WTC11 (cell line): ENCODE data around the gene CABP7. TPM values are rescaled to one million over a fixed set of nuclear protein-coding genes. Genes with fewer than 3 reads are reported as not detected.

Experiments
- ATAC-seq: fragments of 200-7000 bp; cut with Tn5 transposase; 2 replicates; pipeline ENCODE4 v1.10.0; 2021; ENCODE audit warnings: mild to moderate bottlenecking, moderate library complexity
- CTCF ChIA-PET: fragments of 300-600 bp; sonication (Branson Sonifier 250); formaldehyde crosslinking; loops from one replicate; lab custom pipeline; 2021; ENCODE audit warnings: antibody characterized with exemption; lab: Charles Lee
- POLR2A ChIA-PET: fragments of 350-600 bp; sonication (Branson Sonifier 250); formaldehyde crosslinking; loops from one replicate; lab custom pipeline; 2021; ENCODE audit warnings: antibody characterized with exemption; lab: Charles Lee
- DNase-seq: peaks from one replicate; pipeline ENCODE4 v3.0.0; 2021; ENCODE audit warnings: low spot score
- H3K27ac Mint-ChIP-seq: 2 replicates; pipeline ENCODE4 v1.8.0; 2021; ENCODE audit warnings: mixed read lengths
- H3K27me3 Mint-ChIP-seq: 2 replicates; pipeline ENCODE4 v1.8.0; 2021; ENCODE audit warnings: low read depth, mild to moderate bottlenecking, moderate library complexity, mixed read lengths
- H3K36me3 Mint-ChIP-seq: 2 replicates; pipeline ENCODE4 v1.8.0; 2021; ENCODE audit warnings: mixed read lengths
- H3K4me1 Mint-ChIP-seq: 2 replicates; pipeline ENCODE4 v1.8.0; 2022; ENCODE audit warnings: mixed read lengths
- H3K4me3 Mint-ChIP-seq: 2 replicates; pipeline ENCODE4 v1.8.0; 2021; ENCODE audit warnings: mild to moderate bottlenecking, moderate library complexity, mixed read lengths
- H3K9me3 Mint-ChIP-seq: 2 replicates; pipeline ENCODE4 v1.8.0; 2021; ENCODE audit warnings: mixed read lengths
- CDX4 ChIP-seq: fragments of 250-450 bp; sonication (Bioruptor Pico); IDR thresholded peaks from 2 replicates; pipeline ENCODE4 v1.9.0; 2021; ENCODE audit warnings: moderate library complexity, mild to moderate bottlenecking, inconsistent platforms, borderline replicate concordance
- ELF4 ChIP-seq: sonication (generic); formaldehyde crosslinking; IDR thresholded peaks from 2 replicates; pipeline ENCODE4 v1.8.1; 2022; ENCODE audit warnings: low read depth, mild to moderate bottlenecking, moderate library complexity, missing genetic modification reagents
- FOXP4 ChIP-seq: sonication (generic); formaldehyde crosslinking; IDR thresholded peaks from 2 replicates; pipeline ENCODE4 v1.8.0; 2022; ENCODE audit warnings: mild to moderate bottlenecking, missing genetic modification reagents
- GRHL2 ChIP-seq: fragments of 250-450 bp; sonication (Bioruptor Pico); IDR thresholded peaks from 2 replicates; pipeline ENCODE4 v1.8.0; 2022; ENCODE audit warnings: mild to moderate bottlenecking, moderate library complexity; ENCODE audit not compliant: insufficient replicate concordance, severe bottlenecking
- HMGA2 ChIP-seq: fragments of 250-450 bp; sonication (Bioruptor Pico); IDR thresholded peaks from 2 replicates; pipeline ENCODE4 v1.4.0; 2021; ENCODE audit warnings: mild to moderate bottlenecking, moderate library complexity
- MYBL2 ChIP-seq: sonication (generic); formaldehyde crosslinking; IDR thresholded peaks from 2 replicates; pipeline ENCODE4 v1.8.1; 2023; ENCODE audit warnings: mild to moderate bottlenecking, moderate library complexity, missing genetic modification reagents
- NFYB ChIP-seq: sonication (generic); formaldehyde crosslinking; conservative IDR thresholded peaks from 2 replicates; pipeline ENCODE4 v1.8.0; 2022; ENCODE audit warnings: low read depth, missing genetic modification reagents
- OVOL2 ChIP-seq: fragments of 250-450 bp; sonication (Bioruptor Pico); IDR thresholded peaks from 2 replicates; pipeline ENCODE4 v1.9.0; 2021; ENCODE audit warnings: mild to moderate bottlenecking, borderline replicate concordance
- PRRX2 ChIP-seq: fragments of 250-450 bp; sonication (Bioruptor Pico); IDR thresholded peaks from 2 replicates; pipeline ENCODE4 v1.8.0; 2021; ENCODE audit warnings: mild to moderate bottlenecking
- RELA ChIP-seq: sonication (generic); formaldehyde crosslinking; IDR thresholded peaks from 2 replicates; pipeline ENCODE4 v1.8.1; 2022; ENCODE audit warnings: missing genetic modification reagents, mild to moderate bottlenecking, borderline replicate concordance
- TEAD1 ChIP-seq: sonication (generic); formaldehyde crosslinking; IDR thresholded peaks from 2 replicates; pipeline ENCODE4 v1.8.0; 2022; ENCODE audit warnings: mild to moderate bottlenecking, missing genetic modification reagents
- TP53 ChIP-seq: sonication (generic); formaldehyde crosslinking; IDR thresholded peaks from 2 replicates; pipeline ENCODE4 v1.8.1; 2023; ENCODE audit warnings: mild to moderate bottlenecking, missing genetic modification reagents
- ZNF263 ChIP-seq: sonication (generic); formaldehyde crosslinking; IDR thresholded peaks from 2 replicates; pipeline ENCODE4 v1.8.1; 2022; ENCODE audit warnings: low read depth, mild to moderate bottlenecking, moderate library complexity, missing genetic modification reagents
- ZNF317 ChIP-seq: sonication (generic); formaldehyde crosslinking; IDR thresholded peaks from 2 replicates; pipeline ENCODE4 v1.8.1; 2023; ENCODE audit warnings: low read depth, mild to moderate bottlenecking, moderate library complexity, missing genetic modification reagents, borderline replicate concordance
- ZNF416 ChIP-seq: fragments of 250-450 bp; sonication (Bioruptor Pico); IDR thresholded peaks from 2 replicates; pipeline ENCODE4 v1.9.0; 2021; ENCODE audit warnings: mild to moderate bottlenecking, inconsistent platforms
- total RNA-seq: library from RNA; stranded (reverse); gene quantifications from 3 replicates; pipeline ENCODE4 v1.2.3, GENCODE V29; 2021
- TF ChIP-seq, protein P1 (sequence below): fragments of 250-450 bp; sonication (Bioruptor Pico); IDR thresholded peaks from 2 replicates; pipeline ENCODE4 v1.9.0; 2021; ENCODE audit warnings: mild to moderate bottlenecking
- TF ChIP-seq, protein P2 (sequence below): sonication (generic); formaldehyde crosslinking; IDR thresholded peaks from 2 replicates; pipeline ENCODE4 v1.8.1; 2023; ENCODE audit warnings: mild to moderate bottlenecking, missing genetic modification reagents
- TF ChIP-seq, protein P3 (sequence below): sonication (generic); formaldehyde crosslinking; IDR thresholded peaks from 2 replicates; pipeline ENCODE4 v1.8.0; 2022; ENCODE audit warnings: mild to moderate bottlenecking, missing genetic modification reagents
- TF ChIP-seq, protein P4 (sequence below): sonication (generic); formaldehyde crosslinking; IDR thresholded peaks from 2 replicates; pipeline ENCODE4 v1.8.0; 2022; ENCODE audit warnings: mild to moderate bottlenecking, missing genetic modification reagents
- TF ChIP-seq, protein P5 (sequence below): sonication (generic); formaldehyde crosslinking; IDR thresholded peaks from 2 replicates; pipeline ENCODE4 v1.8.0; 2023; ENCODE audit warnings: mild to moderate bottlenecking, missing genetic modification reagents
- TF ChIP-seq, protein P6 (sequence below): sonication (generic); formaldehyde crosslinking; IDR thresholded peaks from 2 replicates; pipeline ENCODE4 v1.8.1; 2022; ENCODE audit warnings: low read depth, mild to moderate bottlenecking, moderate library complexity, missing genetic modification reagents, borderline replicate concordance

Gene CABP7
- total RNA-seq, 1 experiment from 2014 or later = 0.17 TPM

GRCh38 chr22:29670626-29671025 lies 49.2 kb upstream of the CABP7 start:
- Mint-ChIP-seq H3K4me3 (no peak overlapping the region), H3K4me1 (no peaks in the 10 kb centered on the region), H3K36me3 (peaks cover 36% of the 10 kb centered on the region), H3K27me3 (no peaks in the 10 kb centered on the region), H3K27ac (peak overlapping the region; percentile 70), H3K9me3 (no peaks in the 10 kb centered on the region)
- TF ChIP-seq MYBL2 (no peak), RELA (CRISPR knock-in tag) (no peak), CDX4 (CRISPR knock-in tag) (no peak), TP53 (no peak)
- POLR2A ChIA-PET = no interaction called here
- DNase-seq (no peak), ATAC-seq (no peak)
- CTCF ChIA-PET = interaction anchor here (0.6 to 1.7 kb wide), 2 partner anchors 20 to 135 kb away, joined by 6 to 11 read pairs; no protein-coding TSS in a partner anchor

DNA sequence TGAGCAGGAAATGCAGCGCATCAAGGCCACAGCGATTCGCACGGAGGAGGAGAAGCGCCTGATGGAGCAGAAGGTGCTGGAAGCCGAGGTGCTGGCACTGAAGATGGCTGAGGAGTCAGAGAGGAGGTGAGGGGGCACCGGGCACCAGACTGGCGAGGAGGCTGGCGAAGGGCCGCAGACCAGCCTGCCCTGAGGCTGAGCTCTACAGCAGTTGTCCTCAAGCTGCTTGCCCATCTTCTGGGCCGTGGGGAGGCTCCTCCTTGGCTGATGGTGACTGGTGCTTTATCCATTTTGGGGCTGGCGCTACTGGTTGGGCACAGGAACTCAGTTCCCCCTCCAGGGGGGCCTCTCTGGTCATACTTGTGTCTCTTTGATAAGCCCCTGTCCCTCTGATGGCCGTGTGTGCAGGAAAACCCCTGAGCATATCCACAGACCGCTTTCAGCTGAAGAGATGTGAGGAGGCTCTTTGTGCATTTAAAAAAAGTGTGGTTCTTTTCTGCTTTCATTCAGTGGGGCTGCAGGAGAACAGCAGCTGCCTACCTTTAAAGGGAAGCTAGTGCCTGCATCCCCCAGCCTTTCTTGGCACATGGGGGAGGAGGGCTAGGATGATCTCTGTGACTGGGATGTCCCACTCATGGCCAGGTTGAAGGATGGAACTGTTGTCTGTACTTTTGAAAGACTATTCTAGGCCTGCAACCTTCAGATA lies 46.3 kb upstream of the CABP7 start:
- no peak overlapping the region for H3K4me3 Mint-ChIP-seq
- no peak for TF ChIP-seq NFYB (CRISPR knock-in tag)
- TF ChIP-seq, protein P1, sequence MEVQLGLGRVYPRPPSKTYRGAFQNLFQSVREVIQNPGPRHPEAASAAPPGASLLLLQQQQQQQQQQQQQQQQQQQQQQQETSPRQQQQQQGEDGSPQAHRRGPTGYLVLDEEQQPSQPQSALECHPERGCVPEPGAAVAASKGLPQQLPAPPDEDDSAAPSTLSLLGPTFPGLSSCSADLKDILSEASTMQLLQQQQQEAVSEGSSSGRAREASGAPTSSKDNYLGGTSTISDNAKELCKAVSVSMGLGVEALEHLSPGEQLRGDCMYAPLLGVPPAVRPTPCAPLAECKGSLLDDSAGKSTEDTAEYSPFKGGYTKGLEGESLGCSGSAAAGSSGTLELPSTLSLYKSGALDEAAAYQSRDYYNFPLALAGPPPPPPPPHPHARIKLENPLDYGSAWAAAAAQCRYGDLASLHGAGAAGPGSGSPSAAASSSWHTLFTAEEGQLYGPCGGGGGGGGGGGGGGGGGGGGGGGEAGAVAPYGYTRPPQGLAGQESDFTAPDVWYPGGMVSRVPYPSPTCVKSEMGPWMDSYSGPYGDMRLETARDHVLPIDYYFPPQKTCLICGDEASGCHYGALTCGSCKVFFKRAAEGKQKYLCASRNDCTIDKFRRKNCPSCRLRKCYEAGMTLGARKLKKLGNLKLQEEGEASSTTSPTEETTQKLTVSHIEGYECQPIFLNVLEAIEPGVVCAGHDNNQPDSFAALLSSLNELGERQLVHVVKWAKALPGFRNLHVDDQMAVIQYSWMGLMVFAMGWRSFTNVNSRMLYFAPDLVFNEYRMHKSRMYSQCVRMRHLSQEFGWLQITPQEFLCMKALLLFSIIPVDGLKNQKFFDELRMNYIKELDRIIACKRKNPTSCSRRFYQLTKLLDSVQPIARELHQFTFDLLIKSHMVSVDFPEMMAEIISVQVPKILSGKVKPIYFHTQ (CRISPR knock-in tag) = no peak
- TF ChIP-seq TEAD1 (CRISPR knock-in tag) = no peak
- TF ChIP-seq, protein P2, sequence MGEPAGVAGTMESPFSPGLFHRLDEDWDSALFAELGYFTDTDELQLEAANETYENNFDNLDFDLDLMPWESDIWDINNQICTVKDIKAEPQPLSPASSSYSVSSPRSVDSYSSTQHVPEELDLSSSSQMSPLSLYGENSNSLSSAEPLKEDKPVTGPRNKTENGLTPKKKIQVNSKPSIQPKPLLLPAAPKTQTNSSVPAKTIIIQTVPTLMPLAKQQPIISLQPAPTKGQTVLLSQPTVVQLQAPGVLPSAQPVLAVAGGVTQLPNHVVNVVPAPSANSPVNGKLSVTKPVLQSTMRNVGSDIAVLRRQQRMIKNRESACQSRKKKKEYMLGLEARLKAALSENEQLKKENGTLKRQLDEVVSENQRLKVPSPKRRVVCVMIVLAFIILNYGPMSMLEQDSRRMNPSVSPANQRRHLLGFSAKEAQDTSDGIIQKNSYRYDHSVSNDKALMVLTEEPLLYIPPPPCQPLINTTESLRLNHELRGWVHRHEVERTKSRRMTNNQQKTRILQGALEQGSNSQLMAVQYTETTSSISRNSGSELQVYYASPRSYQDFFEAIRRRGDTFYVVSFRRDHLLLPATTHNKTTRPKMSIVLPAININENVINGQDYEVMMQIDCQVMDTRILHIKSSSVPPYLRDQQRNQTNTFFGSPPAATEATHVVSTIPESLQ = no peak
- TF ChIP-seq TP53 = no peak
- no peak for TF ChIP-seq ZNF317 (CRISPR knock-in tag)
- no peak for TF ChIP-seq ZNF263 (CRISPR knock-in tag)
- TF ChIP-seq OVOL2 (CRISPR knock-in tag) = no peak
- TF ChIP-seq, protein P3, sequence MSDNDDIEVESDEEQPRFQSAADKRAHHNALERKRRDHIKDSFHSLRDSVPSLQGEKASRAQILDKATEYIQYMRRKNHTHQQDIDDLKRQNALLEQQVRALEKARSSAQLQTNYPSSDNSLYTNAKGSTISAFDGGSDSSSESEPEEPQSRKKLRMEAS (CRISPR knock-in tag) = no peak
- no peak for TF ChIP-seq GRHL2 (CRISPR knock-in tag)
- no peak for TF ChIP-seq ELF4 (CRISPR knock-in tag)
- TF ChIP-seq HMGA2 (CRISPR knock-in tag) = no peak
- TF ChIP-seq PRRX2 (CRISPR knock-in tag) = no peak
- TF ChIP-seq, protein P4, sequence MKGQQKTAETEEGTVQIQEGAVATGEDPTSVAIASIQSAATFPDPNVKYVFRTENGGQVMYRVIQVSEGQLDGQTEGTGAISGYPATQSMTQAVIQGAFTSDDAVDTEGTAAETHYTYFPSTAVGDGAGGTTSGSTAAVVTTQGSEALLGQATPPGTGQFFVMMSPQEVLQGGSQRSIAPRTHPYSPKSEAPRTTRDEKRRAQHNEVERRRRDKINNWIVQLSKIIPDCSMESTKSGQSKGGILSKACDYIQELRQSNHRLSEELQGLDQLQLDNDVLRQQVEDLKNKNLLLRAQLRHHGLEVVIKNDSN (CRISPR knock-in tag) = no peak
- TF ChIP-seq, protein P5, sequence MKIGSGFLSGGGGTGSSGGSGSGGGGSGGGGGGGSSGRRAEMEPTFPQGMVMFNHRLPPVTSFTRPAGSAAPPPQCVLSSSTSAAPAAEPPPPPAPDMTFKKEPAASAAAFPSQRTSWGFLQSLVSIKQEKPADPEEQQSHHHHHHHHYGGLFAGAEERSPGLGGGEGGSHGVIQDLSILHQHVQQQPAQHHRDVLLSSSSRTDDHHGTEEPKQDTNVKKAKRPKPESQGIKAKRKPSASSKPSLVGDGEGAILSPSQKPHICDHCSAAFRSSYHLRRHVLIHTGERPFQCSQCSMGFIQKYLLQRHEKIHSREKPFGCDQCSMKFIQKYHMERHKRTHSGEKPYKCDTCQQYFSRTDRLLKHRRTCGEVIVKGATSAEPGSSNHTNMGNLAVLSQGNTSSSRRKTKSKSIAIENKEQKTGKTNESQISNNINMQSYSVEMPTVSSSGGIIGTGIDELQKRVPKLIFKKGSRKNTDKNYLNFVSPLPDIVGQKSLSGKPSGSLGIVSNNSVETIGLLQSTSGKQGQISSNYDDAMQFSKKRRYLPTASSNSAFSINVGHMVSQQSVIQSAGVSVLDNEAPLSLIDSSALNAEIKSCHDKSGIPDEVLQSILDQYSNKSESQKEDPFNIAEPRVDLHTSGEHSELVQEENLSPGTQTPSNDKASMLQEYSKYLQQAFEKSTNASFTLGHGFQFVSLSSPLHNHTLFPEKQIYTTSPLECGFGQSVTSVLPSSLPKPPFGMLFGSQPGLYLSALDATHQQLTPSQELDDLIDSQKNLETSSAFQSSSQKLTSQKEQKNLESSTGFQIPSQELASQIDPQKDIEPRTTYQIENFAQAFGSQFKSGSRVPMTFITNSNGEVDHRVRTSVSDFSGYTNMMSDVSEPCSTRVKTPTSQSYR (CRISPR knock-in tag) = no peak
- no peak for TF ChIP-seq RELA (CRISPR knock-in tag)
- TF ChIP-seq FOXP4 (CRISPR knock-in tag) = no peak
- no peak for TF ChIP-seq ZNF416
- TF ChIP-seq, protein P6, sequence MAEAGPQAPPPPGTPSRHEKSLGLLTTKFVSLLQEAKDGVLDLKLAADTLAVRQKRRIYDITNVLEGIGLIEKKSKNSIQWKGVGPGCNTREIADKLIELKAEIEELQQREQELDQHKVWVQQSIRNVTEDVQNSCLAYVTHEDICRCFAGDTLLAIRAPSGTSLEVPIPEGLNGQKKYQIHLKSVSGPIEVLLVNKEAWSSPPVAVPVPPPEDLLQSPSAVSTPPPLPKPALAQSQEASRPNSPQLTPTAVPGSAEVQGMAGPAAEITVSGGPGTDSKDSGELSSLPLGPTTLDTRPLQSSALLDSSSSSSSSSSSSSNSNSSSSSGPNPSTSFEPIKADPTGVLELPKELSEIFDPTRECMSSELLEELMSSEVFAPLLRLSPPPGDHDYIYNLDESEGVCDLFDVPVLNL (CRISPR knock-in tag) = no peak
- no peaks in the 10 kb centered on the region for H3K9me3 Mint-ChIP-seq
- no peak for DNase-seq
- CTCF ChIA-PET = no interaction called here
- POLR2A ChIA-PET = no interaction called here
- H3K27ac Mint-ChIP-seq = no peak overlapping the region
- no peak for ATAC-seq
- no peaks in the 10 kb centered on the region for H3K27me3 Mint-ChIP-seq
- H3K36me3 Mint-ChIP-seq = peaks cover 43% of the 10 kb centered on the region
- H3K4me1 Mint-ChIP-seq = no peaks in the 10 kb centered on the region
